Duodenal mucosa (tissue), 2 donors: ENCODE results near the gene TAMALIN.

Experiments
- H3K27ac ChIP-seq: one replicate; pipeline ENCODE4 v1.7.0; 2013; ENCODE audit warnings: low read depth, low read length
- H3K27me3 ChIP-seq, 2 donors: one replicate each; pipeline ENCODE4 v1.7.0; 2013; ENCODE audit warnings: low read length in 2 of 2, control low read depth in 1 of 2; ENCODE audit not compliant: insufficient read depth in 2 of 2, control insufficient read depth in 1 of 2
- H3K36me3 ChIP-seq, 2 donors: one replicate each; pipeline ENCODE4 v1.7.0; 2013; ENCODE audit warnings: low read length in 2 of 2, control low read depth in 1 of 2; ENCODE audit not compliant: insufficient read depth in 2 of 2, control insufficient read depth in 1 of 2
- H3K4me1 ChIP-seq, 2 donors: one replicate each; pipeline ENCODE4 v1.7.0; 2013; ENCODE audit warnings: low read length in 2 of 2, control low read depth in 1 of 2; ENCODE audit not compliant: insufficient read depth in 2 of 2, control insufficient read depth in 1 of 2
- H3K4me3 ChIP-seq, 2 donors: one replicate each; pipeline ENCODE4 v1.7.0; 2013; ENCODE audit warnings: low read length in 2 of 2, low read depth in 1 of 2
- H3K9ac ChIP-seq, 2 donors: one replicate each; pipeline ENCODE4 v1.7.0; 2013; ENCODE audit warnings: low read length in 2 of 2, low read depth in 1 of 2
- H3K9me3 ChIP-seq, 2 donors: one replicate each; pipeline ENCODE4 v1.7.0; 2013; ENCODE audit warnings: low read length in 2 of 2, control low read depth in 1 of 2; ENCODE audit not compliant: control insufficient read depth in 1 of 2

The TAMALIN gene

GRCh38 chr12:52010152-52010622, 3.4 kb downstream of the TAMALIN start:
- Histone ChIP-seq H3K9ac (peak overlapping the region in 1 of 2 donors; percentile 38), H3K36me3 (peaks cover 0 to 8% of the 10 kb centered on the region in 2 donors), H3K27ac (peak overlapping the region; percentile 14), H3K27me3 (peaks cover 9 to 16% of the 10 kb centered on the region in 2 donors), H3K4me3 (no peak overlapping the region), H3K4me1 (peaks cover 0 to 36% of the 10 kb centered on the region in 2 donors), H3K9me3 (no peaks in the 10 kb centered on the region)

GRCh38 chr12:52010692-52011601, 4.2 kb downstream of the TAMALIN start:
- H3K9ac ChIP-seq = no peak overlapping the region
- no peak overlapping the region for H3K4me3 ChIP-seq
- peaks cover 6 to 15% of the 10 kb centered on the region in 2 donors for H3K27me3 ChIP-seq
- no peaks in the 10 kb centered on the region for H3K9me3 ChIP-seq
- peaks cover 0 to 8% of the 10 kb centered on the region in 2 donors for H3K36me3 ChIP-seq
- peaks cover 0 to 30% of the 10 kb centered on the region in 2 donors for H3K4me1 ChIP-seq
- H3K27ac ChIP-seq = peak overlapping the region; percentile 50

GRCh38 chr12:52011602-52012214, 5.0 kb downstream of the TAMALIN start:
- H3K27me3 ChIP-seq = peaks cover 0 to 11% of the 10 kb centered on the region in 2 donors
- no peak overlapping the region for H3K9ac ChIP-seq
- H3K9me3 ChIP-seq = no peaks in the 10 kb centered on the region
- no peak overlapping the region for H3K4me3 ChIP-seq
- peaks cover 0 to 25% of the 10 kb centered on the region in 2 donors for H3K4me1 ChIP-seq
- H3K36me3 ChIP-seq = peaks cover 0 to 8% of the 10 kb centered on the region in 2 donors
- no peak overlapping the region for H3K27ac ChIP-seq

GRCh38 chr12:52013626-52014310, 7.0 kb downstream of the TAMALIN start:
- Histone ChIP-seq H3K9ac (no peak overlapping the region), H3K4me1 (peaks cover 0 to 14% of the 10 kb centered on the region in 2 donors), H3K27ac (no peak overlapping the region), H3K36me3 (peaks cover 0 to 8% of the 10 kb centered on the region in 2 donors), H3K9me3 (no peaks in the 10 kb centered on the region), H3K27me3 (peaks cover 0 to 7% of the 10 kb centered on the region in 2 donors), H3K4me3 (no peak overlapping the region)

GRCh38 chr12:52014567-52015530, 8.1 kb downstream of the TAMALIN start:
- Histone ChIP-seq H3K27ac (no peak overlapping the region), H3K4me3 (no peak overlapping the region), H3K36me3 (peaks cover 0 to 8% of the 10 kb centered on the region in 2 donors), H3K9ac (no peak overlapping the region), H3K4me1 (peaks cover 0 to 8% of the 10 kb centered on the region in 2 donors), H3K27me3 (peaks cover 0 to 7% of the 10 kb centered on the region in 2 donors), H3K9me3 (no peaks in the 10 kb centered on the region)

GRCh38 chr12:52015532-52016041, 8.8 kb downstream of the TAMALIN start:
- no peak overlapping the region for H3K4me3 ChIP-seq
- no peak overlapping the region for H3K27ac ChIP-seq
- no peaks in the 10 kb centered on the region for H3K9me3 ChIP-seq
- peaks cover 0 to 8% of the 10 kb centered on the region in 2 donors for H3K36me3 ChIP-seq
- no peak overlapping the region for H3K9ac ChIP-seq
- peaks cover 3 to 7% of the 10 kb centered on the region in 2 donors for H3K4me1 ChIP-seq
- H3K27me3 ChIP-seq = peaks cover 0 to 7% of the 10 kb centered on the region in 2 donors

GRCh38 chr12:52018433-52019112, 11.8 kb downstream of the TAMALIN start:
- peaks cover 0 to 8% of the 10 kb centered on the region in 2 donors for H3K36me3 ChIP-seq
- H3K9ac ChIP-seq = no peak overlapping the region
- H3K27me3 ChIP-seq = peaks cover 0 to 10% of the 10 kb centered on the region in 2 donors
- H3K4me1 ChIP-seq = peaks cover 0 to 7% of the 10 kb centered on the region in 2 donors
- H3K9me3 ChIP-seq = no peaks in the 10 kb centered on the region
- no peak overlapping the region for H3K4me3 ChIP-seq
- no peak overlapping the region for H3K27ac ChIP-seq

- Histone ChIP-seq H3K4me1 (peaks cover 5 to 10% of the 10 kb centered on the region in 2 donors), H3K36me3 (peaks cover 0 to 3% of the 10 kb centered on the region in 2 donors), H3K9ac (no peak overlapping the region), H3K9me3 (no peaks in the 10 kb centered on the region), H3K4me3 (no peak overlapping the region), H3K27me3 (peaks cover 0 to 10% of the 10 kb centered on the region in 2 donors), H3K27ac (no peak overlapping the region)
Observed at GRCh38 chr12:52019113-52019770, 12.5 kb downstream of the TAMALIN start.
